ENCODE measurements around the gene TADA2A.

Gene TADA2A

DNA sequence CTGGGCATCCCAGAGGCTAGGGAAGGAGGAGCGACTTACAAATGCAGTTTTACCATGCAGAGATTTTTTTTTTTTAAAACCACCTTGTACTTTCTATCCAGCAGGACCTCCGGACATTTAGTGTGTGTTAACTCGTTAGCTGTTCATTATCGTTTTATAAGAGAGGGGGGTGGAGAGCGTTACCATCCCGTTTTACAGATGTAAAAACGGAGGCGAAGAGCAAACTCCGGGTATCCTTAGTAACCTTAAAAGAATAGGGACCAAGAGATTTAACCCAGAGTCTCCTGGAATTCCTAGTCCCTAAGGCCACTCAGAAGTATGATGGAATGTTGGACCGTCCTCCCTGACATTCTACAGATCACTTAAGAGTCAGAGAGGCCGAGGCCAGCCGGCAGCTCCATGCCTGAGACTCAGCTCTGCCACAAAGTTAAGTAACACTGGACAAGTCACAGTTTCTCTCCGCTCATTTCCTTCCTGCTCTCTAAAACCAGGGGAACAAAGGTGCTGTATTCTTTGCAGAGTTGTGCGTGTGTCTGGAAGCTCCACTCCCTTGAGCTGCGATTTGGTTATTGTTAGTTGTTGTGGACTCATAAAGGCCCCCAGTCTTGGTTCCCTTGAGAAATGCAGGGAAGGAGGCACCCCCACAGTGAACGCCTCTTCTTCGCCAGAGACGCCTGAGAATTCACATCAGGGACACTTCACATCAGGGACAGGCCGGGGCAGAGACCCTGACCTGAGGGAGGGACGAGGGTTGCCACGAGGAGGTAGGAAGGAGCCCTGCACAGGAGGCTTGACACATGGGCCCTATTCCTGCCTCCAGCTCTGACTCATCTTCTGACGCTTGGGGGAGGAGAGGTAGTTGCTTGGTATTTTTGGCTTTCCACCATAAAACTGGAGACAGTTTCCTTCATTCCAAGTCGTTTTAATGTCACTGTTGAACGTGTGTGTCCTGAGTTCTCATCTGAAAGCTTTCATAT lies 84.2 kb downstream of the TADA2A start (continued):
- peak; percentile 49 for TF ChIP-seq WT1 (tag by site-specific recombination; IDR thresholded peaks at IDR 0.05)
- TF ChIP-seq ZNF600 (tag by site-specific recombination; IDR thresholded peaks at IDR 0.05), result peak; percentile 96; the same call in 1 of the 2 replicates
- TF ChIP-seq, protein P1, sequence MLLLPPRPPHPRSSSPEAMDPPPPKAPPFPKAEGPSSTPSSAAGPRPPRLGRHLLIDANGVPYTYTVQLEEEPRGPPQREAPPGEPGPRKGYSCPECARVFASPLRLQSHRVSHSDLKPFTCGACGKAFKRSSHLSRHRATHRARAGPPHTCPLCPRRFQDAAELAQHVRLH (tag by site-specific recombination; IDR thresholded peaks at IDR 0.05), result peak; percentile 87
- TF ChIP-seq, protein P2, sequence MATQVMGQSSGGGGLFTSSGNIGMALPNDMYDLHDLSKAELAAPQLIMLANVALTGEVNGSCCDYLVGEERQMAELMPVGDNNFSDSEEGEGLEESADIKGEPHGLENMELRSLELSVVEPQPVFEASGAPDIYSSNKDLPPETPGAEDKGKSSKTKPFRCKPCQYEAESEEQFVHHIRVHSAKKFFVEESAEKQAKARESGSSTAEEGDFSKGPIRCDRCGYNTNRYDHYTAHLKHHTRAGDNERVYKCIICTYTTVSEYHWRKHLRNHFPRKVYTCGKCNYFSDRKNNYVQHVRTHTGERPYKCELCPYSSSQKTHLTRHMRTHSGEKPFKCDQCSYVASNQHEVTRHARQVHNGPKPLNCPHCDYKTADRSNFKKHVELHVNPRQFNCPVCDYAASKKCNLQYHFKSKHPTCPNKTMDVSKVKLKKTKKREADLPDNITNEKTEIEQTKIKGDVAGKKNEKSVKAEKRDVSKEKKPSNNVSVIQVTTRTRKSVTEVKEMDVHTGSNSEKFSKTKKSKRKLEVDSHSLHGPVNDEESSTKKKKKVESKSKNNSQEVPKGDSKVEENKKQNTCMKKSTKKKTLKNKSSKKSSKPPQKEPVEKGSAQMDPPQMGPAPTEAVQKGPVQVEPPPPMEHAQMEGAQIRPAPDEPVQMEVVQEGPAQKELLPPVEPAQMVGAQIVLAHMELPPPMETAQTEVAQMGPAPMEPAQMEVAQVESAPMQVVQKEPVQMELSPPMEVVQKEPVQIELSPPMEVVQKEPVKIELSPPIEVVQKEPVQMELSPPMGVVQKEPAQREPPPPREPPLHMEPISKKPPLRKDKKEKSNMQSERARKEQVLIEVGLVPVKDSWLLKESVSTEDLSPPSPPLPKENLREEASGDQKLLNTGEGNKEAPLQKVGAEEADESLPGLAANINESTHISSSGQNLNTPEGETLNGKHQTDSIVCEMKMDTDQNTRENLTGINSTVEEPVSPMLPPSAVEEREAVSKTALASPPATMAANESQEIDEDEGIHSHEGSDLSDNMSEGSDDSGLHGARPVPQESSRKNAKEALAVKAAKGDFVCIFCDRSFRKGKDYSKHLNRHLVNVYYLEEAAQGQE (tag by site-specific recombination; IDR thresholded peaks at IDR 0.05), result no peak
- TF ChIP-seq, protein P3, sequence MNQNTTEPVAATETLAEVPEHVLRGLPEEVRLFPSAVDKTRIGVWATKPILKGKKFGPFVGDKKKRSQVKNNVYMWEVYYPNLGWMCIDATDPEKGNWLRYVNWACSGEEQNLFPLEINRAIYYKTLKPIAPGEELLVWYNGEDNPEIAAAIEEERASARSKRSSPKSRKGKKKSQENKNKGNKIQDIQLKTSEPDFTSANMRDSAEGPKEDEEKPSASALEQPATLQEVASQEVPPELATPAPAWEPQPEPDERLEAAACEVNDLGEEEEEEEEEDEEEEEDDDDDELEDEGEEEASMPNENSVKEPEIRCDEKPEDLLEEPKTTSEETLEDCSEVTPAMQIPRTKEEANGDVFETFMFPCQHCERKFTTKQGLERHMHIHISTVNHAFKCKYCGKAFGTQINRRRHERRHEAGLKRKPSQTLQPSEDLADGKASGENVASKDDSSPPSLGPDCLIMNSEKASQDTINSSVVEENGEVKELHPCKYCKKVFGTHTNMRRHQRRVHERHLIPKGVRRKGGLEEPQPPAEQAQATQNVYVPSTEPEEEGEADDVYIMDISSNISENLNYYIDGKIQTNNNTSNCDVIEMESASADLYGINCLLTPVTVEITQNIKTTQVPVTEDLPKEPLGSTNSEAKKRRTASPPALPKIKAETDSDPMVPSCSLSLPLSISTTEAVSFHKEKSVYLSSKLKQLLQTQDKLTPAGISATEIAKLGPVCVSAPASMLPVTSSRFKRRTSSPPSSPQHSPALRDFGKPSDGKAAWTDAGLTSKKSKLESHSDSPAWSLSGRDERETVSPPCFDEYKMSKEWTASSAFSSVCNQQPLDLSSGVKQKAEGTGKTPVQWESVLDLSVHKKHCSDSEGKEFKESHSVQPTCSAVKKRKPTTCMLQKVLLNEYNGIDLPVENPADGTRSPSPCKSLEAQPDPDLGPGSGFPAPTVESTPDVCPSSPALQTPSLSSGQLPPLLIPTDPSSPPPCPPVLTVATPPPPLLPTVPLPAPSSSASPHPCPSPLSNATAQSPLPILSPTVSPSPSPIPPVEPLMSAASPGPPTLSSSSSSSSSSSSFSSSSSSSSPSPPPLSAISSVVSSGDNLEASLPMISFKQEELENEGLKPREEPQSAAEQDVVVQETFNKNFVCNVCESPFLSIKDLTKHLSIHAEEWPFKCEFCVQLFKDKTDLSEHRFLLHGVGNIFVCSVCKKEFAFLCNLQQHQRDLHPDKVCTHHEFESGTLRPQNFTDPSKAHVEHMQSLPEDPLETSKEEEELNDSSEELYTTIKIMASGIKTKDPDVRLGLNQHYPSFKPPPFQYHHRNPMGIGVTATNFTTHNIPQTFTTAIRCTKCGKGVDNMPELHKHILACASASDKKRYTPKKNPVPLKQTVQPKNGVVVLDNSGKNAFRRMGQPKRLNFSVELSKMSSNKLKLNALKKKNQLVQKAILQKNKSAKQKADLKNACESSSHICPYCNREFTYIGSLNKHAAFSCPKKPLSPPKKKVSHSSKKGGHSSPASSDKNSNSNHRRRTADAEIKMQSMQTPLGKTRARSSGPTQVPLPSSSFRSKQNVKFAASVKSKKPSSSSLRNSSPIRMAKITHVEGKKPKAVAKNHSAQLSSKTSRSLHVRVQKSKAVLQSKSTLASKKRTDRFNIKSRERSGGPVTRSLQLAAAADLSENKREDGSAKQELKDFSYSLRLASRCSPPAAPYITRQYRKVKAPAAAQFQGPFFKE (tag by site-specific recombination; IDR thresholded peaks at IDR 0.05; ENCODE audit: borderline replicate concordance), result no peak
- TF ChIP-seq ZSCAN30 (tag by site-specific recombination; IDR thresholded peaks at IDR 0.05), result peak; percentile 55; the same call in 1 of the 2 replicates
- peak; percentile 69 for TF ChIP-seq ZFP69B (tag by site-specific recombination; IDR thresholded peaks at IDR 0.05)
- TF ChIP-seq, protein P4, sequence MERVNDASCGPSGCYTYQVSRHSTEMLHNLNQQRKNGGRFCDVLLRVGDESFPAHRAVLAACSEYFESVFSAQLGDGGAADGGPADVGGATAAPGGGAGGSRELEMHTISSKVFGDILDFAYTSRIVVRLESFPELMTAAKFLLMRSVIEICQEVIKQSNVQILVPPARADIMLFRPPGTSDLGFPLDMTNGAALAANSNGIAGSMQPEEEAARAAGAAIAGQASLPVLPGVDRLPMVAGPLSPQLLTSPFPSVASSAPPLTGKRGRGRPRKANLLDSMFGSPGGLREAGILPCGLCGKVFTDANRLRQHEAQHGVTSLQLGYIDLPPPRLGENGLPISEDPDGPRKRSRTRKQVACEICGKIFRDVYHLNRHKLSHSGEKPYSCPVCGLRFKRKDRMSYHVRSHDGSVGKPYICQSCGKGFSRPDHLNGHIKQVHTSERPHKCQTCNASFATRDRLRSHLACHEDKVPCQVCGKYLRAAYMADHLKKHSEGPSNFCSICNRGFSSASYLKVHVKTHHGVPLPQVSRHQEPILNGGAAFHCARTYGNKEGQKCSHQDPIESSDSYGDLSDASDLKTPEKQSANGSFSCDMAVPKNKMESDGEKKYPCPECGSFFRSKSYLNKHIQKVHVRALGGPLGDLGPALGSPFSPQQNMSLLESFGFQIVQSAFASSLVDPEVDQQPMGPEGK (tag by site-specific recombination; IDR thresholded peaks at IDR 0.05), result 0 out of 2 replicates have a peak, but pooled peaks have one; percentile 57
- TF ChIP-seq EGR2 (tag by site-specific recombination; IDR thresholded peaks at IDR 0.05; ENCODE audit: low read depth), result peak; percentile 76
- peak; percentile 35; the same call in 1 of the 2 replicates for TF ChIP-seq KLF10 (tag by site-specific recombination; IDR thresholded peaks at IDR 0.05)
- peak; percentile 30; the same call in 1 of the 2 replicates for TF ChIP-seq OSR2 (tag by site-specific recombination; IDR thresholded peaks at IDR 0.05)
- TF ChIP-seq KLF16 (tag by site-specific recombination; IDR thresholded peaks at IDR 0.05), result no peak
- peak; percentile 34; the same call in 1 of the 2 replicates for TF ChIP-seq ZXDB (tag by site-specific recombination; IDR thresholded peaks at IDR 0.05)
- TF ChIP-seq SETDB1 (IDR thresholded peaks at IDR 0.05; ENCODE audit: insufficient read length, low read length), result no peak
- peak; percentile 85; the same call in 1 of the 2 replicates for TF ChIP-seq TRIM28 (IDR thresholded peaks at IDR 0.05; ENCODE audit: borderline replicate concordance, low read length)
- no peak for TF ChIP-seq ZNF426 (tag by site-specific recombination; IDR thresholded peaks at IDR 0.05)
- peak; percentile 38; the same call in 1 of the 2 replicates for TF ChIP-seq KLF8 (tag by site-specific recombination; IDR thresholded peaks at IDR 0.05)
- TF ChIP-seq ZFHX2 (tag by site-specific recombination; conservative IDR thresholded peaks at IDR 0.05), result peak; percentile 59
- TF ChIP-seq, protein P5, sequence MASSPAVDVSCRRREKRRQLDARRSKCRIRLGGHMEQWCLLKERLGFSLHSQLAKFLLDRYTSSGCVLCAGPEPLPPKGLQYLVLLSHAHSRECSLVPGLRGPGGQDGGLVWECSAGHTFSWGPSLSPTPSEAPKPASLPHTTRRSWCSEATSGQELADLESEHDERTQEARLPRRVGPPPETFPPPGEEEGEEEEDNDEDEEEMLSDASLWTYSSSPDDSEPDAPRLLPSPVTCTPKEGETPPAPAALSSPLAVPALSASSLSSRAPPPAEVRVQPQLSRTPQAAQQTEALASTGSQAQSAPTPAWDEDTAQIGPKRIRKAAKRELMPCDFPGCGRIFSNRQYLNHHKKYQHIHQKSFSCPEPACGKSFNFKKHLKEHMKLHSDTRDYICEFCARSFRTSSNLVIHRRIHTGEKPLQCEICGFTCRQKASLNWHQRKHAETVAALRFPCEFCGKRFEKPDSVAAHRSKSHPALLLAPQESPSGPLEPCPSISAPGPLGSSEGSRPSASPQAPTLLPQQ (tag by site-specific recombination; IDR thresholded peaks at IDR 0.05), result peak; percentile 62; the same call in 1 of the 2 replicates
- peak; percentile 67 for TF ChIP-seq SP2 (tag by site-specific recombination; IDR thresholded peaks at IDR 0.05)

Measured in HEK293 (cell line).